HEK293T (cell line): ENCODE data around the gene KLHL4.
"Not testable (repeated sequence)": the region's sequence is repeated elsewhere in the genome, so short reads cannot be mapped to it uniquely, and the experiment has no call there.

ENCODE experiments used
- CTCF ChIA-PET: fragments of 350-600 bp; formaldehyde crosslinking; extraction: SDS; loops from one replicate; lab custom pipeline; 2021; ENCODE audit warnings: antibody characterized with exemption, inconsistent platforms; lab: Yijun Ruan, JAX
- POLR2A ChIA-PET: fragments of 350-600 bp; formaldehyde crosslinking; extraction: SDS; loops from one replicate; lab custom pipeline; 2020; ENCODE audit warnings: antibody characterized with exemption, inconsistent platforms; lab: Yijun Ruan, JAX
- DNase-seq: peaks from one replicate; pipeline ENCODE4 v3.0.0; 2012; ENCODE audit warnings: mixed read lengths; ENCODE audit errors: extremely low spot score
- ARNT ChIP-seq: fragments of 450-650 bp; IDR thresholded peaks from 2 replicates; pipeline ENCODE4 v1.6.1; 2017; ENCODE audit warnings: mild to moderate bottlenecking
- BHLHE40 ChIP-seq: fragments of 450-650 bp; IDR thresholded peaks from 2 replicates; pipeline ENCODE4 v1.6.1; 2016; ENCODE audit warnings: mild to moderate bottlenecking, moderate library complexity, borderline replicate concordance
- CTBP1 ChIP-seq: fragments of 450-650 bp; IDR thresholded peaks from 2 replicates; pipeline ENCODE4 v1.6.1; 2016; ENCODE audit warnings: borderline replicate concordance
- ELF4 ChIP-seq: fragments of 450-650 bp; IDR thresholded peaks from 2 replicates; pipeline ENCODE4 v1.6.1; 2017; ENCODE audit warnings: antibody characterized with exemption
- FOXA1 ChIP-seq: fragments of 450-650 bp; IDR thresholded peaks from 2 replicates; pipeline ENCODE4 v1.6.1; 2016; ENCODE audit warnings: mild to moderate bottlenecking
- FOXK2 ChIP-seq: fragments of 450-650 bp; IDR thresholded peaks from 2 replicates; pipeline ENCODE4 v1.6.1; 2016; ENCODE audit warnings: mild to moderate bottlenecking
- FOXM1 ChIP-seq: fragments of 450-650 bp; IDR thresholded peaks from 2 replicates; pipeline ENCODE4 v1.6.1; 2017; ENCODE audit warnings: mild to moderate bottlenecking, borderline replicate concordance
- HDGF ChIP-seq: fragments of 450-650 bp; IDR thresholded peaks from 2 replicates; pipeline ENCODE4 v1.6.1; 2017; ENCODE audit warnings: antibody characterized with exemption, borderline replicate concordance
- L3MBTL2 ChIP-seq: fragments of 450-650 bp; conservative IDR thresholded peaks from 2 replicates; pipeline ENCODE4 v1.6.1; 2016; ENCODE audit warnings: mild to moderate bottlenecking
- LEF1 ChIP-seq: fragments of 450-650 bp; IDR thresholded peaks from 2 replicates; pipeline ENCODE4 v1.6.1; 2017; ENCODE audit warnings: mild to moderate bottlenecking, borderline replicate concordance
- NFRKB ChIP-seq: fragments of 450-650 bp; IDR thresholded peaks from 2 replicates; pipeline ENCODE4 v1.6.1; 2016; ENCODE audit warnings: mild to moderate bottlenecking, moderate library complexity
- SP1 ChIP-seq: fragments of 450-650 bp; IDR thresholded peaks from 2 replicates; pipeline ENCODE4 v1.6.1; 2017
- SUZ12 ChIP-seq: fragments of 450-650 bp; IDR thresholded peaks from 2 replicates; pipeline ENCODE4 v1.6.1; 2016; ENCODE audit warnings: mild to moderate bottlenecking
- TARDBP ChIP-seq: fragments of 450-650 bp; IDR thresholded peaks from 2 replicates; pipeline ENCODE4 v1.6.1; 2016
- ZNF384 ChIP-seq: fragments of 450-650 bp; IDR thresholded peaks from 2 replicates; pipeline ENCODE4 v1.6.1; 2016
- TF ChIP-seq, protein P1 (sequence below): fragments of 450-650 bp; IDR thresholded peaks from 2 replicates; pipeline ENCODE4 v1.6.1; 2016

KLHL4 gene

DNA sequence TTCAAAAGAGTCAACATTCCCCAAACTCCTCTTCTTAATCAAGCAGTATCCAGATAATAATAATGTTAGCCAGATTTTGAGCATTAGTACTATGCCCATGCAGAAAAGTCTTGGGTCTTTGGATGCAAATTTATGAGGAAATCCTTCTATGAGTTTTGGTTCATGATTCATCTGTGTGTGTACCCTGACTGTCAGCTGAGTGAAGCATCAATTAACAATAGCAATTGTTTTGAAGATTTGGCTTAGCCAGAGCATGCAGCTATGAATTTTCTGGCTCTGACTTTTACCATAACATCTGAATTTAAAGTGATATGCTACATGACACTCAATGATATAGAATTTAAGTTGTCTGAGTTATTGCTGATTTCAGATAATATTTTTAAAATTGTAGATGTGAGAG lies 145.8 kb downstream of the KLHL4 start:
- TF ChIP-seq FOXA1: no peak
- no peak for DNase-seq
- ChIA-PET CTCF (no interaction called here), POLR2A (no interaction called here)

DNA sequence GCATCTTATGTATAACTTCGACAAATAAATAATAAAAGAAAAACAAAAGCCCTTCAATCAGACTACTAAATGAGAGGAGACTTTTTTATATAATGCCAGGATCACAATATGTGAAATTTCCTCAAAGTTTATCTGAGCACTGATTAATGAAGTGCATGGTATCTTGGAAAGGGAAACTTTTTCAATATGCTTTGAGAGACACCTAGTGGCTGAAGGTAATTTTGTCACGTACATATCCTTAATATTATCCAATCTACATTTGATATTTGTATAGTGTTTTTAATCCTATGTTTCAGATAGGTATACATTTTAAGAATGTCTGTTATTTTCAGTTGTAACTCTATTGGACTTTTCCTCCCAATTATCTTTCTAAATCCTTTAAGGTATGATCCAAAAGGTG lies 146.8 kb downstream of the KLHL4 start:
- CTCF ChIA-PET: no interaction called here
- no peak for DNase-seq
- no peak for TF ChIP-seq L3MBTL2
- TF ChIP-seq SP1: no peak
- no peak for TF ChIP-seq TARDBP
- TF ChIP-seq CTBP1: no peak
- no peak for TF ChIP-seq ARNT
- TF ChIP-seq ELF4: no peak
- TF ChIP-seq, protein P1, sequence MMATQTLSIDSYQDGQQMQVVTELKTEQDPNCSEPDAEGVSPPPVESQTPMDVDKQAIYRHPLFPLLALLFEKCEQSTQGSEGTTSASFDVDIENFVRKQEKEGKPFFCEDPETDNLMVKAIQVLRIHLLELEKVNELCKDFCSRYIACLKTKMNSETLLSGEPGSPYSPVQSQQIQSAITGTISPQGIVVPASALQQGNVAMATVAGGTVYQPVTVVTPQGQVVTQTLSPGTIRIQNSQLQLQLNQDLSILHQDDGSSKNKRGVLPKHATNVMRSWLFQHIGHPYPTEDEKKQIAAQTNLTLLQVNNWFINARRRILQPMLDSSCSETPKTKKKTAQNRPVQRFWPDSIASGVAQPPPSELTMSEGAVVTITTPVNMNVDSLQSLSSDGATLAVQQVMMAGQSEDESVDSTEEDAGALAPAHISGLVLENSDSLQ: no peak
- no peak for TF ChIP-seq FOXM1
- no peak for TF ChIP-seq LEF1
- no peak for TF ChIP-seq NFRKB
- no peak for TF ChIP-seq FOXA1
- TF ChIP-seq ZNF384: no peak
- POLR2A ChIA-PET: no interaction called here

DNA sequence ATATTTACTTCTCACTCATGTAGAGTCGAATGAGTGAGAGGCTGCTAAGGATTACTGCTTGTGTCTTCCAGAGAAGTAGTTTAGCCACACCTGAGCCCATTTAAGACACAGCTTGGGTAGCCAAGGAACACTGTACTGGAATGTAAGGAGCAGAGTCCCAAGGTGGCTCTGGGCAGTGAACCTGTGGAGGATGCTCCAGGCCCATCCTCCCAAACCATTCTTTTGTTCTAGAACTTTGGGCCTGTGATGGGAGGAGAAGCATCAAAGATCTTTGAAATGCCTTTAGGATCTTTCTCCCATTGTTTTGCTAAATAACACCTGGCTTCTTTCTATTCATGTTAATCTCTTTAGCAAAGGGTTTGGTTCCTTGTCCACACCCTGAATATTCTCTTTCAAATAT lies 162.2 kb downstream of the KLHL4 start:
- DNase-seq: no peak
- ChIA-PET POLR2A (no interaction called here), CTCF (no interaction called here)
- TF ChIP-seq, protein P1: no peak
- TF ChIP-seq FOXK2 (no peak), L3MBTL2 (no peak), SP1 (no peak), BHLHE40 (no peak), FOXA1 (no peak), LEF1 (no peak), ELF4 (no peak), SUZ12 (no peak), FOXM1 (no peak), ZNF384 (no peak), TARDBP (no peak), ARNT (no peak)

DNA sequence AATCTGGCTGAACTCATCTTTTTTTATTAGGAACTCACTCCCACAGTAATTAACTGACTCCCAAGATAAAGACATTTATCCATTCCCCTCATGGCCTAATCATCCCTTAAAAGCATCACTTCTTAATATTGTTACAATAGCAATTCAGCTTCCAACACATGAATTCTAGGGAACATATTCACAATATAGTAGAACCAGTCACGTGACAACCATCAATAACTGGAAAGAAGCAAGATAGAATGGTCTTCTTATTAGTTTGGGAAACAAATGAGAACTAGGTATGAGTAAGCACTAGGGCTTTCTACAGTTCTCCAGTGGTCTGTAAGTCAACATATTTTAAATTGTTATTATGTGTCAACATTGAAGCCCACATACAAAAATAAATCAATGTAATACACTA lies 170.1 kb downstream of the KLHL4 start:
- no peak for DNase-seq
- ChIA-PET CTCF (no interaction called here), POLR2A (no interaction called here)
- no peak for TF ChIP-seq CTBP1
- TF ChIP-seq FOXA1: no peak
- TF ChIP-seq L3MBTL2: no peak
- TF ChIP-seq HDGF: no peak
- TF ChIP-seq ZNF384: no peak
- no peak for TF ChIP-seq NFRKB
- TF ChIP-seq, protein P1: no peak
- TF ChIP-seq BHLHE40: no peak
- TF ChIP-seq LEF1: no peak
- TF ChIP-seq FOXM1: no peak
- no peak for TF ChIP-seq SP1
- TF ChIP-seq FOXK2: no peak
- TF ChIP-seq ELF4: no peak

DNA sequence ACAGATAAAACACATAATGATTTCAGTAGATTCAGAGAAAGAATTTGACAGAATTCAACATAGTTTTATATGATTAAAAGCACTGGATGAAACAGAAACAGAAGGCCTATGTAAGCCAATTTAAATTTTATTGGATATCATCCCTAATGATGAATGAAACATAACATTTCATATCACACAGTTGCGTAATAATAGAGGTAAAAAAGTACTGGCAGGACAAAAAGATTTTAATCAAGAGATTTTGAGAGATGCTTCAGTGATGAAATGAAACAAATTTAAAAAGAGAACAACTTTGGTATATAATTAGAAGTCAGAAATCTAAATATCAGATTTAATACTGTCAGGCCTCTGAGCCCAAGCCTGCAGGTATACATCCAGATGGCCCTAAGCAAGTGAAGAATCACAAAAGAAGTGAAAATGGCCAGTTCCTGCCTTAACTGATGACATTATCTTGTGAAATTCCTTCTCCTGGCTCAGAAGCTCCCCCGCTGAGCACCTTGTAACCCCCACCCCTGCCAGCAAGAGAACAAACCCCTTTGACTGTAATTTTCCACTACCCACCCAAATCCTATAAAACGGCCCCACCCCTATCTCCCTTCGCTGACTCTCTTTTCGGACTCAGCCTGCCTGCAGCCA lies 170.6 kb downstream of the KLHL4 start:
- CTCF ChIA-PET, POLR2A ChIA-PET, DNase-seq: not testable (repeated sequence)

DNA sequence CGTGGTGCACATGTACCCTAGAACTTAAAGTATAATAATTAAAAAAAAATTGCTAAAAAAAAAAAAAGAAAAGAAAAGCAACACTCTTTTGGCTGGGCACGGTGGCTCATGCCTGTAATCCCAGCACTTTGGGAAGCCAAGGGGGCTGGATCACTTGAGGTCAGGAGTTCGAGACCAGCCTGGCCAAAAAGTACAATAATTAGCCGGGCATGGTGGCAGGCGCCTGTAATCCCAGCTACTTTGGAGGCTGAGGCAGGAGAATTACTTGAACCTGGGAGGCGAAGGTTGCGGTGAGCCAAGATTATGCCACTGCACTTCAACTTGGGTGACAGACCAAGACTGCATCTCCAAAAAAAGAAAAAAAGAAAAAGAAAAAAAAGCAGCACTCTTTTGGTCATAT lies 171.6 kb downstream of the KLHL4 start:
- CTCF ChIA-PET, POLR2A ChIA-PET: not testable (repeated sequence)

DNA sequence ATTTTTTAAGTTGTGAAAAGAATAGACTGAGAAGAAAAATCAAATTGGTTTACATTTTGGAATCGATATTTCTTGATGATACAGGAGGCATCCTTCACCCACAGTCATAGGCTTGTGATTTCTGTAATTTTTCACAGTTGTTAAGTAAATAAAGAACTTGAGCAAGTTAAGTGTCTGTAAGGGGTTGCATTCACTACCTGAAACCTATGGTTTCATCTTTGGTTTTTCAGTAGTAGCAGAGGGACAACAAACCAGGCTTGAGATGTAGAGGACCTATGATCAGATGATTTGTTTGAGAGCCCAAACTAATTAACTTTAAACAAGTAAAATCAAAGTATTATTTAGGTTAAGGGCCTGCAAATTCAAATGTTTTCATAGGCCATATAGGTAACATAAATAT lies 175.6 kb downstream of the KLHL4 start:
- no peak for DNase-seq
- POLR2A ChIA-PET: no interaction called here
- TF ChIP-seq ZNF384 (no peak), FOXM1 (no peak), BHLHE40 (no peak), NFRKB (no peak), FOXK2 (no peak), ELF4 (no peak), FOXA1 (no peak), L3MBTL2 (no peak), TARDBP (no peak), LEF1 (no peak), CTBP1 (no peak), SUZ12 (no peak), HDGF (no peak), ARNT (no peak)
- TF ChIP-seq, protein P1: no peak
- CTCF ChIA-PET: no interaction called here

More for the DNA sequence above, 171.6 kb downstream of the KLHL4 start:
- DNase-seq: not testable (repeated sequence)
